ENCODE results near the gene RSPH9. TPM values are rescaled to one million over a fixed set of nuclear protein-coding genes. Genes with fewer than 3 reads are reported as not detected.

Gene RSPH9
- total and polyA plus RNA-seq, 2 donors from 2014 or later = 0.16 to 0.45 TPM

- H3K9ac ChIP-seq (ENCODE audit: low read length in 3 of 3) = no peak overlapping the region
- H3K36me3 ChIP-seq (ENCODE audit: control insufficient read depth in 2 of 3, insufficient read depth in 3 of 3, low read length in 3 of 3) = peaks cover 0 to 24% (median 11%) of the 10 kb centered on the region in 3 donors
- TF ChIP-seq CTCF (IDR thresholded peaks at IDR 0.05; ENCODE audit: borderline replicate concordance, extremely low read depth, insufficient read depth) = no peak
- intact Hi-C loops (cut with DNase I) = no loop called here
- DNase-seq = no peak
- no peak for FAIRE-seq
- H3K9me3 ChIP-seq (ENCODE audit: control insufficient read depth in 2 of 3, insufficient read depth in 1 of 3, low read length in 3 of 3) = no peaks in the 10 kb centered on the region
- no peak overlapping the region for H3K27ac ChIP-seq (ENCODE audit: low read depth in 2 of 2, low read length in 2 of 2)
- H3K27me3 ChIP-seq (ENCODE audit: control insufficient read depth, insufficient read depth, low read length) = no peaks in the 10 kb centered on the region
- no peak overlapping the region for H3K4me3 ChIP-seq (ENCODE audit: low read length in 3 of 3)
- H3K4me1 ChIP-seq (ENCODE audit: control insufficient read depth in 2 of 3, insufficient read depth in 2 of 3, low read depth in 1 of 3, low read length in 3 of 3) = no peaks in the 10 kb centered on the region
Measured at GRCh38 chr6:43610431-43610830, 34.4 kb upstream of the RSPH9 start.

GRCh38 chr6:43613721-43614395 lies 31.0 kb upstream of the RSPH9 start:
- no peaks in the 10 kb centered on the region for H3K4me1 ChIP-seq (ENCODE audit: control insufficient read depth in 2 of 3, insufficient read depth in 2 of 3, low read depth in 1 of 3, low read length in 3 of 3)
- no peak for FAIRE-seq
- no peak overlapping the region for H3K27ac ChIP-seq (ENCODE audit: low read depth in 2 of 2, low read length in 2 of 2)
- DNase-seq = no peak
- no peak overlapping the region for H3K4me3 ChIP-seq (ENCODE audit: low read length in 3 of 3)
- peaks cover 0 to 24% (median 11%) of the 10 kb centered on the region in 3 donors for H3K36me3 ChIP-seq (ENCODE audit: control insufficient read depth in 2 of 3, insufficient read depth in 3 of 3, low read length in 3 of 3)
- intact Hi-C loops (cut with DNase I) = no loop called here
- H3K9me3 ChIP-seq (ENCODE audit: control insufficient read depth in 2 of 3, insufficient read depth in 1 of 3, low read length in 3 of 3) = no peaks in the 10 kb centered on the region
- H3K9ac ChIP-seq (ENCODE audit: low read length in 3 of 3) = no peak overlapping the region
- TF ChIP-seq CTCF (IDR thresholded peaks at IDR 0.05; ENCODE audit: borderline replicate concordance, extremely low read depth, insufficient read depth) = no peak
- H3K27me3 ChIP-seq (ENCODE audit: control insufficient read depth, insufficient read depth, low read length) = no peaks in the 10 kb centered on the region

DNA sequence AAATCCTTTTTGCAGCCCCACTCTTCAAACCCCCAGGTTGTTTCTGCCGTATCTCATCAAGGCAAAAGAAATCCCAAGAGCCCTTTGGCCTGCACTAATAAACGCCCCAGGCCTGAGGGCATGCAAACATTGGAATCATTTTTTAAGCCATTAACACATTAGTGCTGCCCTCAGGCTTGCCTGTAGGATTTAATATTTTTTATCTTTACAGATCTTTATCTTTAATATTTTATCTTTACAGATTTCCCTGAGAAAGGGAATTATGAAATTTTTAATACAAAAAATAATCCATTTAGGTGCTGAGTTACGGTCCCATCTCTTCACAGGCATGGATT lies 30.5 kb upstream of the RSPH9 start:
- TF ChIP-seq CTCF (IDR thresholded peaks at IDR 0.05; ENCODE audit: borderline replicate concordance, extremely low read depth, insufficient read depth) = no peak
- FAIRE-seq (no peak), DNase-seq (no peak)
- Histone ChIP-seq H3K4me1 (ENCODE audit: control insufficient read depth in 2 of 3, insufficient read depth in 2 of 3, low read depth in 1 of 3, low read length in 3 of 3) (no peaks in the 10 kb centered on the region), H3K27me3 (ENCODE audit: control insufficient read depth, insufficient read depth, low read length) (no peaks in the 10 kb centered on the region), H3K27ac (ENCODE audit: low read depth in 2 of 2, low read length in 2 of 2) (no peak overlapping the region), H3K9ac (ENCODE audit: low read length in 3 of 3) (no peak overlapping the region), H3K36me3 (ENCODE audit: control insufficient read depth in 2 of 3, insufficient read depth in 3 of 3, low read length in 3 of 3) (peaks cover 0 to 24% (median 11%) of the 10 kb centered on the region in 3 donors), H3K4me3 (ENCODE audit: low read length in 3 of 3) (no peak overlapping the region), H3K9me3 (ENCODE audit: control insufficient read depth in 2 of 3, insufficient read depth in 1 of 3, low read length in 3 of 3) (no peaks in the 10 kb centered on the region)
- intact Hi-C loops (cut with DNase I) = no loop called here
